ENCODE measurements around the gene PYGO2. TPM values are rescaled to one million over a fixed set of nuclear protein-coding genes. Genes with fewer than 3 reads are reported as not detected.
"Not testable (repeated sequence)": the region's sequence is repeated elsewhere in the genome, so short reads cannot be mapped to it uniquely, and the experiment has no call there.

The PYGO2 gene
- total RNA-seq, 1 donor from 2014 or later, result 19.2 TPM

GRCh38 chr1:154996966-154997701 is 35.6 kb upstream of the PYGO2 start:
- Histone ChIP-seq H3K36me3 (no peaks in the 10 kb centered on the region), H3K4me3 (no peak overlapping the region), H3K4me1 (peaks cover 25% of the 10 kb centered on the region), H3K27me3 (no peaks in the 10 kb centered on the region), H3K27ac (no peak overlapping the region), H3K9me3 (no peaks in the 10 kb centered on the region)
- TF ChIP-seq POLR2AphosphoS5 (IDR thresholded peaks at IDR 0.05; ENCODE audit: insufficient read depth in 1 of 2, low read depth in 1 of 2), result no peak
- TF ChIP-seq POLR2A (IDR thresholded peaks at IDR 0.05), result no peak
- intact Hi-C loops (cut with DNase I), result no loop called here
- DNase-seq (ENCODE audit: extremely low spot score in 2 of 2), result no peak

GRCh38 chr1:154995301-154995983 is 33.9 kb upstream of the PYGO2 start:
- TF ChIP-seq POLR2AphosphoS5 (IDR thresholded peaks at IDR 0.05; ENCODE audit: insufficient read depth in 1 of 2, low read depth in 1 of 2), result peak in 1 of 2 donors; percentile 48
- intact Hi-C loops (cut with DNase I); H3K9me3 ChIP-seq; DNase-seq (ENCODE audit: extremely low spot score in 2 of 2); H3K27me3 ChIP-seq; H3K27ac ChIP-seq; H3K4me3 ChIP-seq; H3K36me3 ChIP-seq: not testable (repeated sequence)
- peaks cover 25% of the 10 kb centered on the region for H3K4me1 ChIP-seq

GRCh38 chr1:154994591-154994990 is 33.0 kb upstream of the PYGO2 start:
- Histone ChIP-seq H3K27ac (no peak overlapping the region), H3K4me1 (peaks cover 19% of the 10 kb centered on the region), H3K36me3 (peaks cover 0 to 9% of the 10 kb centered on the region in 2 donors), H3K9me3 (no peaks in the 10 kb centered on the region), H3K4me3 (no peak overlapping the region), H3K27me3 (no peaks in the 10 kb centered on the region)
- intact Hi-C loops (cut with DNase I), result no loop called here
- DNase-seq (ENCODE audit: extremely low spot score in 2 of 2), result no peak
- TF ChIP-seq POLR2AphosphoS5 (IDR thresholded peaks at IDR 0.05; ENCODE audit: insufficient read depth in 1 of 2, low read depth in 1 of 2), result no peak
- TF ChIP-seq CTCF (IDR thresholded peaks at IDR 0.05), result no peak
- TF ChIP-seq POLR2A (IDR thresholded peaks at IDR 0.05), result no peak

GRCh38 chr1:154994269-154994587 is 32.6 kb upstream of the PYGO2 start:
- Histone ChIP-seq H3K9me3 (no peaks in the 10 kb centered on the region), H3K27ac (no peak overlapping the region), H3K36me3 (peaks cover 0 to 13% of the 10 kb centered on the region in 2 donors), H3K4me3 (no peak overlapping the region), H3K27me3 (no peaks in the 10 kb centered on the region), H3K4me1 (peaks cover 19% of the 10 kb centered on the region)
- intact Hi-C loops (cut with DNase I), result no loop called here
- TF ChIP-seq POLR2AphosphoS5 (IDR thresholded peaks at IDR 0.05; ENCODE audit: insufficient read depth in 1 of 2, low read depth in 1 of 2) (no peak), POLR2A (IDR thresholded peaks at IDR 0.05) (no peak), CTCF (IDR thresholded peaks at IDR 0.05) (no peak)
- no peak for DNase-seq (ENCODE audit: extremely low spot score in 2 of 2)

GRCh38 chr1:154993572-154994268 is 32.1 kb upstream of the PYGO2 start, which contains the start of gene LENEP:
Gene LENEP (plus strand): TSS chr1:154993586. CDS start chr1:154993608, 22 bp downstream.
- DNase-seq (ENCODE audit: extremely low spot score in 2 of 2), result no peak
- no peak within 1 kb of the TSS for H3K27ac ChIP-seq
- peaks cover 15% of the 10 kb centered on the region for H3K4me1 ChIP-seq
- TF ChIP-seq POLR2AphosphoS5 (IDR thresholded peaks at IDR 0.05; ENCODE audit: insufficient read depth in 1 of 2, low read depth in 1 of 2), result no peak
- TF ChIP-seq POLR2A (IDR thresholded peaks at IDR 0.05), result no peak
- no peak for TF ChIP-seq CTCF (IDR thresholded peaks at IDR 0.05)
- no peaks in the 10 kb centered on the region for H3K9me3 ChIP-seq
- intact Hi-C loops (cut with DNase I), result no loop called here
- H3K36me3 ChIP-seq, result peaks cover 0 to 13% of the 10 kb centered on the region in 2 donors
- no peaks in the 10 kb centered on the region for H3K27me3 ChIP-seq
- no peak within 1 kb of the TSS for H3K4me3 ChIP-seq
